GM21717 (cell line): ENCODE data around the gene CGN.

ENCODE experiments used
- ATAC-seq: cut with Tn5 transposase; IDR thresholded peaks from one replicate; pipeline ENCODE4 v1.9.1; 2021; ENCODE audit warnings: mild to moderate bottlenecking, moderate library complexity; ENCODE audit not compliant: unreplicated experiment

Gene CGN

DNA sequence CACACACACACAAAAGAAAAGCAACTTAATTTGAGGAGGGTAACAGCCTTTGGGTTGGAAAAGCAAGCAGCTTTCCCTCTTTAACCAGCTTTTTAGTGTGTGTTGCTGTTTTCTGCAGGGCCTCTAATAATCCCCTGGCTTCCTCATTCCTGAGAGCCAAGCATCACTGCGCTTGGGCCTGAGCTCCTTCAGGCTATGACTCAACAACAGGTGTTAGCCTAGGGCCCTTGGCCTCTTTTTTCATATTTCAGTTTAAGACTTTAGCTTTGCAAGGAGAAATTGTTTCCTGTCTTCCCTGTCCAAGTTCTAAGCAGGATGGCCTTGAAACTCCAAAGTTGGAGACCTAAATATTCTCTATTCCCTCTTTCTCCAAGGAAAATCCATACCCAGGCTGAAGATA, 74.4 kb downstream of the CGN start:
- ATAC-seq, result no peak
